Hypothalamus (tissue), 51 donors: ENCODE measurements around the gene SAMD8.
"Not testable (repeated sequence)": the region's sequence is repeated elsewhere in the genome, so short reads cannot be mapped to it uniquely, and the experiment has no call there.

Experiments
- DNase-seq, 51 donors: peaks; one replicate each; lab custom pipeline; 2025; lab: John Stamatoyannopoulos, UW

The SAMD8 gene

GRCh38 chr10:75136346-75136745 lies 24.9 kb downstream of the SAMD8 start:
- DNase-seq = no peak

DNA sequence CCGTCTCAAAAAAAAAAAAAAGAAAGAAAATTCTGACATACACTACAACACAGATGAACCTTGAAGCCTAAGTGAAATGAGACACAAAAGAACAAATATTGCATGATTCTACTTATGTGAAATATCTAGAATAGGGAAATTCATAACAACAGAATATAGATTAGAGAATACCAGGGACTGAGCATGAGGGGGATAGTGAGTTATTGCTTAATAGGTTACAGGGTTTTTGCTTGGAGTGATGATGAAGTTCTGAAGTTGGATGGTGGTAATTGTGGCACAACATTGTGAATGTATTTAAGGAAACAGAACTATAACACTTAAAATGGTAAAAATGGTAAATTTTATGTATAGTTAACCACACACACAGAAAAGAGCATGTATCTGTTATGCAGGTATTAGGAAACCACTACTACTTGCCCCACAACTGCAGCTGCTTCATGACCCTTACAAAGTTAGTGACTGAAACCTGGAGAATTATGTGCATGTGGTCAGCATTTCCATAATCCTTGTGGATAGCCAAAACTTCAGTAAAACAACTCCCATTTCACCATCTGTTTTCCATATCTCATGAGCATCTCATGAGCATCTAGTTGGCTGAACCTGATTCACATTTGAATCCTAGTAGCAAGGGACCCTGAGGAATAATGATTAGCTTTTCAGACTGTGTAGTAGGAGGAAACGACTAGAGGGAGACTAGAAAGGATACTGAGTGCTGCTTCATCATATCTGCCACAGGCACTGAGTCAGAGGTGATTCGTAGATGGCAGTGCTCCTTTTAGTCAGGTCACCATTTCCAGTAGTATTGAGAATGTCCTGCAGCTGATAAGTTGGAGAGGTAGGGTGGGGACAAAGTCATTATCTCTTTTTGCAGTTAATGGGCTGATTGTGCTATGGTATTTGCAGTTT lies 26.3 kb downstream of the SAMD8 start:
- no peak for DNase-seq

DNA sequence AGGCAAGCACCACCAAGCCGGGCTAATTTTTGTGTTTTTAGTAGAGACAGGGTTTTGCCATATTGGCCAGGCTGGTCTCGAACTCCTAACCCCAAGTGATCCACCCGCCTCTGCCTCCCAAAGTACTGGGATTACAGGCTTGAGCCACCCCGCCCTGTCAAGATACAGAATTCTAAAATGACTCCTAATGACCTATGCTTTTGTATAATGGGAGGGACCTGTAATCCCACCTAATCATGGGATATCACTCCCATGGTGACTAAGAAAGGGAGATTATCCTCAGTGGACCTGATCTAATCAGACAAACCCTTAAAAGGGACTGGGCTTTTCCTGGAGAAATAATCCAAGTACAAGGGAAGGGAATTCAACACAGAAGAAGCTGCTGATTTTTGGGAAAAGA lies 28.8 kb downstream of the SAMD8 start:
- DNase-seq = no peak

- no peak for DNase-seq
Observed at GRCh38 chr10:75143353-75143752, 31.9 kb downstream of the SAMD8 start.

GRCh38 chr10:75145590-75145989 lies 34.1 kb downstream of the SAMD8 start:
- DNase-seq = no peak

- no peak for DNase-seq
Observed at GRCh38 chr10:75146780-75147179, 35.3 kb downstream of the SAMD8 start.

- no peak for DNase-seq
Observed at GRCh38 chr10:75150656-75151055, 39.2 kb downstream of the SAMD8 start.

DNA sequence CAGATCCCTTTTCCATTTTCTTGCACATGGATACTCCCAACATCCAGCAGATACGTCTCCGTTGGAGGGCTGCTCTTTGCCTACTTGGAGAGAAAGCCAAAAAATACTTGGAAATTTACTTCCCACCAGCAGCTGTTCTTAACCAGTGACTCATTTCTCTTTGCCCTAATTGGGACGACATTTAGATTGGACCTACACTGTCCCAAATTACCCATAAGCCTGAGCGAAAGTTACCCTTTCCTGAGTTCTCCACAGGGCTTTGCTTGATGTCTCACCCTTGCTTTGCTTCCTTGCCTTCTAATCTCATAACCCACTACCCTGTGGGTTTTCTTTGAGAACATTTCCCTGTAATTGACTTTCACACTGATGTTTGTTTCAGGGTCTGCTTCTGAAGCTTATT lies 48.1 kb downstream of the SAMD8 start:
- DNase-seq = no peak

DNA sequence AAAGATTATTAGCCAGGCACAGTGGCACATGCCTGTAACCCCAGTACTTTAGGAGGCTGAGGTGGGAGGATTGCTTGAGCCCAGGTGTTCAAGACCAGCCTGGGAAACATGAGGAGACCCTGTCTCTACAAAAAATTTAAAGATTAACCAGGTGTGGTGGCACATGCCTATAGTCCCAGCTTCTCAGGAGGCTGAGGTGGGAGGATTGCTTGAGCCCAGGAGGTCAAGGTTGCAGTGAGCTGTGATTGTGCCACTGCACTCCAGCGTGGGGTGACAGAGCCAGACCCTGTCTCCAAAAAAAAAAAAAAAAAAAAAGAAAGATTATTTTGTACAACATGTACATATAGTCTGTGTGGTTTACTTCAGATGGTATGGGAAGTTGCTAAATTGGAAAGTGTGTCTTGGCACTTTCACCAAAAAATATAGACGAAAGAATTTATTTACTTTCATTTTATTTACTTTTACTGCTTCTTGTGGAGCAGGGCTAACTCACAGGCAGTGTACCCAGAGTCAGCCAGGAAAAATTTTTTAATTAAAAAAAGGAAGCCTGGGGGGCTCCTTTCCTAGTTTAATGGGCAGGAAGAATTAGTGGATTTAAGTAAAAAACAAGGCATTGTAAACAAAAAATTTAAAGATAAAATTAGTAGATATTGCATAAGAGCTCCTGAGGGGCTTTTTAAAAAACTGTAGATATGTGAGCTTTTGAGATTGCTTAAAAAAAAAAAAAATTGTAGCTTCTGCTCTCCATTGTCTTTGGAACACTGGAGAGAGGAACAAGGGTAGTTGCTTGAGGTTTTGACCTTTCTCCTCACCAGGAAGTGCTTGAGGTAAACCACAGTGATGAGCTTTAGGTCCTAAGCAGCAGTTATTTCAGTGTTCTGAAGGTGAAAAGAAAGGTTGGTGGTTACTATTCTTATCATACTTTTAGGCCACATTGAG lies 54.5 kb downstream of the SAMD8 start:
- no peak for DNase-seq

- no peak for DNase-seq
Observed at GRCh38 chr10:75166623-75166972, 55.1 kb downstream of the SAMD8 start.

- no peak for DNase-seq
Observed at GRCh38 chr10:75168275-75168674, 56.8 kb downstream of the SAMD8 start.

DNA sequence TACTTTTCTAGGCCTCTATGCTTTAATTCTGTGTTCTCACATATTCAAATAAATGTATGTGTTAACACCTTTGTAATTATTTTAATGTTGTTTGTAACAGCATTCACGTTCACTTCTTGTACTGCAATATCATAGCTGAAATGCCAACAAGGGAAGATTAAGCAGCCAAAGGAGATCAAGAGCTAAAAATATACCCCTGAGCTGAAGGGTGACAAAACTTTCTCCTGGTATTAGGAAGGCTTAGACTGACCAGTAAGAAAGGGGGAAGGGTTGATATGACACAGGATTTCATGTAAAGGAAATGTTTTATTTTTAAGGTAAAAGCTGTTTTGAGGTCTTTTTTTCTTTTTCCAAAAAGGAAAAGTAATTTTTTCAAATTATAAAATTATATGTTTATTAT lies 58.8 kb downstream of the SAMD8 start:
- DNase-seq = no peak

GRCh38 chr10:75175046-75175445 lies 63.6 kb downstream of the SAMD8 start:
- no peak for DNase-seq

DNA sequence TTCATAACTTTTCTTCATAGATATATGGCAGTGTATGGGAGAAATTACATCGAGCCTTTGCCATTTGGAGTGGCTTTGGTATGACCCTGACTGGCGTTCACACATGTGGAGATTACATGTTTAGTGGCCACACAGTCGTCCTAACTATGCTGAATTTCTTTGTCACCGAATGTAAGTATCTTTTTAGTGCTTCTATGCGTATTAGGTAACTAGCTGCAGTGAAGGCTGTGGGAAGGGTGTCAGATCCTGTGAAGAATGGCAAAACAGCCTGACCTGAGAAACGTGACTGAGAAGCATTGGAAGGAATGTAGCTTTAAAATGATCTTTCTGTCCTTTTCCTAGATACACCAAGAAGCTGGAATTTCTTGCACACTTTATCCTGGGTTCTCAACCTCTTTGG lies 64.6 kb downstream of the SAMD8 start:
- no peak for DNase-seq

DNA sequence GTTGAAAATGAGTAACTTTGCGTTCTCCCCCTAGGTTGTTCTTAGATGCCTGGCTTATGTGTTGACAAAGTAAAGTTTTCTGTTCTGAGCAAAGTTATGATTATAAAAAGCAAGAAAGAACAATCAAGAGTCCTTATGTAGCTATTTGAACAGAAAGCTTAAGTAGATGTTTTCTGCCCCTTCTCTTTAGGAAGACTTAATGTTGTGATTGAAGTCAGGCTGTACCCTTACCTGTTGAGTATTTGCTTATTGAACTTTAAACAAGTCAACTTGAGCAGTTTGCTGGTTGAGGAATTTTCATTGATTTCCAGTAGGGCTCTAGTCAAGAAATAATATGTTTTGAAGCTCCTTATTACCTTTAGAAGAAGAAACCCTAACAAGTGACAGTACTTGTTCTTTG lies 65.3 kb downstream of the SAMD8 start:
- no peak for DNase-seq

GRCh38 chr10:75179657-75180177 lies 68.3 kb downstream of the SAMD8 start:
- DNase-seq = no peak

DNA sequence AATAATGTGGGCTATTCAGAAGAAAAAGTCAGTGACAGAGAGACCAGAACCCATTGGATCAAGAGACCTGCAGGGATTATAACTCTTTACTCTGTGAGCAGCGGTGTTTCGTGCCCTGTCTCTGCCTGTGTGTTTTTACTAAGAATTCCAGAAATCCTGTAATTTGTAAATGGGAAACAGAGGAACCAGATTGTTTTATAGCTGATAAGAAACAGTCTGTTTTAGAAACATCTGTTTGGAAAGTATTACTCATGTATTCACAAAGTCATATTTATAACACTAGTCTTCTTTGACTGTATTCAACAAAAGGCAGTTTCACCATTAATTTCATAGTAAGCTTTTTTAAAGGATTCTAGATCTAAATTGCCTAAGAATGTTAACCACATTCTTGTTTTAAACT lies 69.1 kb downstream of the SAMD8 start:
- DNase-seq = no peak

DNA sequence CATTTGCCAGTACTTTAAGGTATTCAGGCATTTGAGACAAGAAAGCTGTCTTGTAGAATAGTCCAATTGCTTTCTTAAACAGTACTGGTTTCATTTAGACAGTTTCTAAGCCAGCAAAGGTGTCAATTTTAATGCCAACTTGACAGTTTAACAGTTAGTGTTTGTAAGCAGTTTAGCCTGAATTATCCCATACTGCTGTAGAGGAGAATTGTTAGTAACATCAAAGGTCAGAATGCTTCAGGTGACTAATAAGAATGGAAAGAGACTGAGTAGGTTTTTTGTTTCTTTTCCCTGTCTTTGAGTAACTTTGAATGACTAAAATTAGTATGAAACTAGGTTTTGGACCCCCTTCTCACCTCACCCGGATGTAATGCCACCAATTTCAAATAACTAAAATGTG lies 69.6 kb downstream of the SAMD8 start:
- no peak for DNase-seq

DNA sequence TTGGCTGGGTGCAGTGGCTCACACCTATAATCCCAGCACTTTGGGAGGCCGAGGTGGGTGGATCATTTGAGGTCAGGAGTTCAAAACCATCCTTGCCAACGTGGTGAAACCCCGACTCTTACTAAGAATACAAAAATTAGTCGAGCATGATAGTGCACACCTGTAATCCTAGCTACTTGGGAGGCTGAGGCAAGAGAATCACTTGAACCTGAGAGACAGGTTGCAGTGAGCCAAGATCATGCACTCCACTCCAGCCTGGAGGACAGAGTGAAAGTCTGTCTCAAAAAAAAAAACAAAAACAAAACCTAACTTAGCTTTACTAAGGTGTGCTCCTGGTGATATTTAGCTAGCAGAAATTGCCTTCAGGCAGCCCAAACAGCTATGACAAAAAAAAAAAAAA lies 74.9 kb downstream of the SAMD8 start:
- DNase-seq = no peak

GRCh38 chr10:75187961-75188426 lies 76.5 kb downstream of the SAMD8 start:
- peak in 17 of 51 donors; percentile 3 to 39 (median 16) for DNase-seq

- not testable (repeated sequence) for DNase-seq
Observed at GRCh38 chr10:75188522-75188921, 77.1 kb downstream of the SAMD8 start.
